Activated naive CD8-positive, alpha-beta T cell (primary cell): ENCODE measurements around the gene CD84.

Source experiments
- H3K27ac Mint-ChIP-seq: one replicate; pipeline ENCODE4 v1.8.0; 2021; ENCODE audit warnings: mixed read lengths
- H3K27me3 Mint-ChIP-seq: one replicate; pipeline ENCODE4 v1.8.0; 2021; ENCODE audit warnings: mixed read lengths
- H3K36me3 Mint-ChIP-seq: one replicate; pipeline ENCODE4 v1.8.0; 2021; ENCODE audit warnings: mixed read lengths
- H3K4me1 Mint-ChIP-seq: one replicate; pipeline ENCODE4 v1.8.0; 2021; ENCODE audit warnings: low read depth, mixed read lengths
- H3K4me3 Mint-ChIP-seq: one replicate; pipeline ENCODE4 v1.8.0; 2021; ENCODE audit warnings: mild to moderate bottlenecking, mixed read lengths
- H3K9me3 Mint-ChIP-seq: one replicate; pipeline ENCODE4 v1.8.0; 2021; ENCODE audit warnings: low read depth, mixed read lengths

The CD84 gene

DNA sequence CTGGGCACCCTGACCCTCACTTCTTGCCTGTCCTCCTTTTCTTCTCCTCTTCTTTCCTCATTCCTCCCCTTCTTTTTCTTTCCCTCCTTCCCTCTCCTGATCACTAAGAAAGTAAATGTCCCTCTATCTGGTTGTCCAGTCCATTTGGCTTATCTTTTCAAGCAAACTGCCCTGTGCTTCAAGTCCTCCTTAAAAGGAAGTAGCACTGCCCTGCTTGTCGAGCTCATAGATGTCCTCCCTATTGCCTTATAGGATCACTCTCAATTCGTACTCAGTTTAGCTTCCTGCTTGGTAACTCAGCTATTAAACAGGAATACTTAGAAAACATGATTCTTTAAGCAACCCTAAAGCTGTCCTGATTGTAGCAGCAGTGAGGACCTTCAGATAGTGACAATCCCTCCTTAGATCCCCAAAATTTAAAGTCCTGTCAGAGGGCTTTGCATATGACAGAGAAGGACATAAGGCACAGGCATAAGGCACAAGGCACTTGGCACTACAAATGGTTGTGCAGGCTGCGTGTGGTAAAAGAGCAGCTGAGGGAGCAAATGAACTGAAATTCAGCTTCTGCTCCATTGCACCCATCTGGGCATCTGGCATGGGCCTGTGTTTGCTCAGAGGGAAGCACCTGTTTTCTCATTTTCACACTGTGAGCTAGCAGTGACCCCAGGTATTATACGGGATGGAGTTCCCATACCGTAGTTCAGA is 30.2 kb downstream of the CD84 start:
- Mint-ChIP-seq H3K4me1 (peaks cover 31% of the 10 kb centered on the region), H3K4me3 (no peak overlapping the region), H3K27ac (peak overlapping the region; percentile 79)

DNA sequence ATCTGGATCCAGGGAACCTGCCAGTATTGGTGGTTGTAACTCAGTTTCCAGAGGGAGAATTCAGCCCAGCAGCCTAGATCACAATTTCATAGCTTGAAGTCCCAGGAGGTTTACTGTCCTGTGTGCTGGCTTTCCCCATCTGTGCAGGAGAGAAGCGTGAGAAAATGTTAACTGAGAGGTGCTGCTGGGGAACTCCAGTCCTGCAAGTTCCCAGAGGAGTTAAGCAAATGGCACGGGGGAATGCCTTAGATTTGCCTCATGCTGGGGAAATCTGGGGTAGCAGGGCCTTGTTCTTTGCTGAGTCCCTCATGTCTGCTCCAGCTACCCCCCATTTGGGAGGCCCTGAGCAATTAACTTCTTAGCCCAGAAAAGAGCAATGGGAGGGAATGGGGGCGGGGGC is 31.1 kb downstream of the CD84 start:
- Mint-ChIP-seq H3K27me3 (no peaks in the 10 kb centered on the region), H3K27ac (peak overlapping the region; percentile 70), H3K36me3 (peaks cover 22% of the 10 kb centered on the region), H3K9me3 (no peaks in the 10 kb centered on the region), H3K4me3 (no peak overlapping the region), H3K4me1 (peaks cover 37% of the 10 kb centered on the region)

More for the DNA sequence above, 30.2 kb downstream of the CD84 start:
- peaks cover 26% of the 10 kb centered on the region for H3K36me3 Mint-ChIP-seq
- H3K27me3 Mint-ChIP-seq = no peaks in the 10 kb centered on the region
- no peaks in the 10 kb centered on the region for H3K9me3 Mint-ChIP-seq

- Mint-ChIP-seq H3K27me3 (no peaks in the 10 kb centered on the region), H3K4me3 (no peak overlapping the region), H3K9me3 (no peaks in the 10 kb centered on the region), H3K4me1 (peaks cover 42% of the 10 kb centered on the region), H3K36me3 (peaks cover 16% of the 10 kb centered on the region), H3K27ac (peak overlapping the region; percentile 70)
Observed at GRCh38 chr1:160547422-160547821, 31.9 kb downstream of the CD84 start.

DNA sequence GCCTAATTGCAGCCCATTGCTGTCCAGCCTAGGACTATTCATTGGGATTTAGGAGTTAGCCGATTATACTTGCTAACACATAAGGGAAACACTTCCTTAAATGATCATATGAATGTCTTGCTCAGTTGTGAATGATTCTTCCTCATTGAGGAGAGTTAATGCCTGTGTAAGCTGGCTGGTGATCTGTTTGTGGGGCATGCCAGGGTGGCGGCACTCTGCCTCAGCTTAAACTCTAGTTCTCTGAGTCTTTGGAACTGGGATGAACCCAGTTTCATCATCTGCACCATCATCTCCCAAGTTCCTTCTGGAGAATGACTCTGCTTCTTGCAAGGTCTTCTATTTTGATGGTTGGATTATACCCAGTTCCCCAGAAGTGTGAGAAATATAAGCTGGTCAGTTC is 32.4 kb downstream of the CD84 start:
- peak overlapping the region; percentile 73 for H3K27ac Mint-ChIP-seq
- no peaks in the 10 kb centered on the region for H3K9me3 Mint-ChIP-seq
- H3K4me3 Mint-ChIP-seq = no peak overlapping the region
- H3K4me1 Mint-ChIP-seq = peaks cover 43% of the 10 kb centered on the region
- H3K36me3 Mint-ChIP-seq = peaks cover 13% of the 10 kb centered on the region
- H3K27me3 Mint-ChIP-seq = no peaks in the 10 kb centered on the region

DNA sequence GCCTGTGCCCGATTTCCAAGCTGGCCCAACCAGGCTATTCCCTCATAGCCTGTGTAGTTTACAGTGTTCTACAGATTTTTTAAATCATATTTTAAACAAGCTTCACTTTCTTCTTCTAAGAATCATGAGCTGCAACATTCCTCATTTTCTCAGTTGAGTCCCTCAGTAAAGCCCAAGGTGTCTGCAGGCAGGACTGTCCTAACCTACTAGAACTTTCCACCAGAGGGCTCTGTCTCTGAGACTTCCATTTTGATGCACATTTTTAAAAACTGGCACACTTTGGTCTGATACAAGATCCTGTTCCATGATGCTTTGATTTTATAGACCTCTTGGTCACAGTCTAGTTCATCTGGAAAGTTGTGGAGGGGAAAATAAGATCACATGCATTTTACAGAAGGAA is 34.6 kb downstream of the CD84 start:
- no peaks in the 10 kb centered on the region for H3K27me3 Mint-ChIP-seq
- H3K27ac Mint-ChIP-seq = peak overlapping the region; percentile 80
- no peaks in the 10 kb centered on the region for H3K9me3 Mint-ChIP-seq
- H3K36me3 Mint-ChIP-seq = peaks cover 4% of the 10 kb centered on the region
- no peak overlapping the region for H3K4me3 Mint-ChIP-seq
- peaks cover 55% of the 10 kb centered on the region for H3K4me1 Mint-ChIP-seq

DNA sequence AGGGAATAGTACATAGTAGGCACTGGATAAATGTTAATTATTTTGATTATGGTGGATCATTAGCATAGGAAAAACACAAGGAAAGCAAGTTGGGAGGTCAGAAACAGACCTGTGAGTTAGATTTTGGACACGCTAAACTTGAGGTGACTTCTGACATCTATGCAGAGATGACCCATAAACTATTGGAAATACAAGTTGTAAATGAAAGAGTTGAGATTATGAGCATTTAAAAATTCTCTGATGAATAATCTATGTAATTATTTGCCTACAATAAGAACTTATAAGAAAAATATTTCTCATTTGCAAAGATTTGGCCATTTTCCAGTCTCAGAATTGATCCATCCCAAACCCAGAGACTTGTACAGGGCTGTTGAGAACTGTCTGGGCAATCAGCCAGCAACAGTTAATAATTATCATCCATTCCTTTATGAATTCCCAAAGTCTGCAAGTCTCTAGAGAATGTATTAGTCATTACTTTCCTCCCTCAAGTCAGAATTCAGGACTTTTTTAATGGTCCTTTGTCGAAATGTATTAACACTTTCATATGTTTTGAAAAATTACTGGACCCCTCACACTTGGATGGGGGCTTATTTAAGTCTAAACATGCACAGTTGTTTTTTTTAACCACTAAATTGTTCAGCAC is 36.9 kb downstream of the CD84 start:
- Mint-ChIP-seq H3K4me3 (no peak overlapping the region), H3K36me3 (no peaks in the 10 kb centered on the region), H3K4me1 (peaks cover 66% of the 10 kb centered on the region), H3K27ac (peak overlapping the region; percentile 95), H3K9me3 (no peaks in the 10 kb centered on the region), H3K27me3 (no peaks in the 10 kb centered on the region)

- Mint-ChIP-seq H3K27ac (peak overlapping the region; percentile 95), H3K4me1 (peaks cover 64% of the 10 kb centered on the region), H3K36me3 (peaks cover 2% of the 10 kb centered on the region), H3K27me3 (no peaks in the 10 kb centered on the region), H3K9me3 (no peaks in the 10 kb centered on the region), H3K4me3 (no peak overlapping the region)
Observed at GRCh38 chr1:160541622-160542302, 37.5 kb downstream of the CD84 start.

GRCh38 chr1:160540859-160541233 is 38.5 kb downstream of the CD84 start:
- peaks cover 6% of the 10 kb centered on the region for H3K36me3 Mint-ChIP-seq
- no peaks in the 10 kb centered on the region for H3K27me3 Mint-ChIP-seq
- H3K4me3 Mint-ChIP-seq = peak overlapping the region; percentile 70
- H3K9me3 Mint-ChIP-seq = no peaks in the 10 kb centered on the region
- peak overlapping the region; percentile 95 for H3K27ac Mint-ChIP-seq
- H3K4me1 Mint-ChIP-seq = peaks cover 63% of the 10 kb centered on the region

GRCh38 chr1:160539990-160540858 is 39.1 kb downstream of the CD84 start:
- Mint-ChIP-seq H3K4me1 (peaks cover 63% of the 10 kb centered on the region), H3K27me3 (no peaks in the 10 kb centered on the region)

GRCh38 chr1:160539684-160539989 is 39.7 kb downstream of the CD84 start:
- peaks cover 57% of the 10 kb centered on the region for H3K4me1 Mint-ChIP-seq
- H3K9me3 Mint-ChIP-seq = no peaks in the 10 kb centered on the region
- H3K4me3 Mint-ChIP-seq = peak overlapping the region; percentile 70
- no peaks in the 10 kb centered on the region for H3K27me3 Mint-ChIP-seq
- peak overlapping the region; percentile 95 for H3K27ac Mint-ChIP-seq
- peaks cover 10% of the 10 kb centered on the region for H3K36me3 Mint-ChIP-seq

More at GRCh38 chr1:160539990-160540858, 39.1 kb downstream of the CD84 start:
- H3K27ac Mint-ChIP-seq = peak overlapping the region; percentile 95
- H3K9me3 Mint-ChIP-seq = no peaks in the 10 kb centered on the region
- peaks cover 8% of the 10 kb centered on the region for H3K36me3 Mint-ChIP-seq
- H3K4me3 Mint-ChIP-seq = peak overlapping the region; percentile 70

GRCh38 chr1:160538985-160539651 is 40.2 kb downstream of the CD84 start:
- peaks cover 10% of the 10 kb centered on the region for H3K36me3 Mint-ChIP-seq
- no peaks in the 10 kb centered on the region for H3K27me3 Mint-ChIP-seq
- no peaks in the 10 kb centered on the region for H3K9me3 Mint-ChIP-seq
- H3K27ac Mint-ChIP-seq = peak overlapping the region; percentile 95
- peak overlapping the region; percentile 70 for H3K4me3 Mint-ChIP-seq
- peaks cover 53% of the 10 kb centered on the region for H3K4me1 Mint-ChIP-seq

GRCh38 chr1:160537714-160538665 is 41.3 kb downstream of the CD84 start:
- Mint-ChIP-seq H3K4me1 (peaks cover 47% of the 10 kb centered on the region), H3K27ac (no peak overlapping the region), H3K36me3 (peaks cover 10% of the 10 kb centered on the region), H3K9me3 (no peaks in the 10 kb centered on the region), H3K4me3 (no peak overlapping the region), H3K27me3 (no peaks in the 10 kb centered on the region)

- no peak overlapping the region for H3K4me3 Mint-ChIP-seq
- peaks cover 10% of the 10 kb centered on the region for H3K36me3 Mint-ChIP-seq
- no peaks in the 10 kb centered on the region for H3K27me3 Mint-ChIP-seq
- no peaks in the 10 kb centered on the region for H3K9me3 Mint-ChIP-seq
- no peak overlapping the region for H3K27ac Mint-ChIP-seq
- peaks cover 25% of the 10 kb centered on the region for H3K4me1 Mint-ChIP-seq
Observed at GRCh38 chr1:160534823-160535605, 44.3 kb downstream of the CD84 start.
